ENCODE measurements around the gene IRS2.

GRCh38 chr13:109703250-109703649, 83.1 kb downstream of the IRS2 start:
- no peak for TF ChIP-seq POLR2A (IDR thresholded peaks at IDR 0.05)
- no peak for TF ChIP-seq CTCF (IDR thresholded peaks at IDR 0.05)
